Stimulated activated CD4-positive, alpha-beta T cell treated with anti-CD3 and anti-CD28 coated beads, Interleukin-2, amount 100 ng/mL, for 48 hours (primary cell): ENCODE measurements around the gene FEV.

Experiments
- DNase-seq, 2 donors: peaks; one replicate each; pipeline ENCODE4 v3.0.0-alpha.2; 2020

FEV gene

GRCh38 chr2:218992196-218992595 is 7.2 kb upstream of the FEV start:
- no peak for DNase-seq

- DNase-seq: no peak
These were observed 6.7 kb upstream of the FEV start for GRCh38 chr2:218991674-218992168.

- no peak for DNase-seq
These were observed 5.6 kb upstream of the FEV start for GRCh38 chr2:218990612-218991011.

GRCh38 chr2:218990052-218990451 is 5.1 kb upstream of the FEV start:
- DNase-seq: no peak

- DNase-seq: no peak
These were observed 3.7 kb upstream of the FEV start for GRCh38 chr2:218988650-218989049.

- no peak for DNase-seq
These were observed 3.2 kb upstream of the FEV start for GRCh38 chr2:218988164-218988563.

GRCh38 chr2:218986148-218986761 is 1.3 kb upstream of the FEV start:
- no peak for DNase-seq

GRCh38 chr2:218985325-218986091 is 524 bp upstream of the FEV start:
- no peak for DNase-seq

GRCh38 chr2:218984239-218985020 is 554 bp downstream of the FEV start:
- DNase-seq: no peak

- DNase-seq: no peak
These were observed 1.1 kb downstream of the FEV start for GRCh38 chr2:218983934-218984238.

GRCh38 chr2:218983263-218983933 is 1.6 kb downstream of the FEV start:
- DNase-seq: no peak

- DNase-seq: no peak
These were observed 2.3 kb downstream of the FEV start for GRCh38 chr2:218982586-218983262.

- no peak for DNase-seq
These were observed 3.0 kb downstream of the FEV start for GRCh38 chr2:218981881-218982585.

- no peak for DNase-seq
These were observed 3.5 kb downstream of the FEV start for GRCh38 chr2:218981390-218981880.

- no peak for DNase-seq
These were observed 4.1 kb downstream of the FEV start for GRCh38 chr2:218980735-218981389.

- peak; percentile 83 to 84 for DNase-seq
These were observed 4.9 kb downstream of the FEV start for GRCh38 chr2:218979846-218980734.

GRCh38 chr2:218975060-218975777 is 9.8 kb downstream of the FEV start:
- DNase-seq: no peak

- no peak for DNase-seq
These were observed 14.1 kb downstream of the FEV start for GRCh38 chr2:218970894-218971293.

GRCh38 chr2:218964041-218964771 is 20.8 kb downstream of the FEV start:
- DNase-seq: no peak
